GM21381 (cell line): ENCODE data around the gene APOL6.
"Not testable (repeated sequence)": the region's sequence is repeated elsewhere in the genome, so short reads cannot be mapped to it uniquely, and the experiment has no call there.

Experiments used
- ATAC-seq: cut with Tn5 transposase; IDR thresholded peaks from one replicate; pipeline ENCODE4 v1.9.1; 2021; ENCODE audit warnings: mild to moderate bottlenecking, moderate library complexity; ENCODE audit not compliant: unreplicated experiment

The APOL6 gene

DNA sequence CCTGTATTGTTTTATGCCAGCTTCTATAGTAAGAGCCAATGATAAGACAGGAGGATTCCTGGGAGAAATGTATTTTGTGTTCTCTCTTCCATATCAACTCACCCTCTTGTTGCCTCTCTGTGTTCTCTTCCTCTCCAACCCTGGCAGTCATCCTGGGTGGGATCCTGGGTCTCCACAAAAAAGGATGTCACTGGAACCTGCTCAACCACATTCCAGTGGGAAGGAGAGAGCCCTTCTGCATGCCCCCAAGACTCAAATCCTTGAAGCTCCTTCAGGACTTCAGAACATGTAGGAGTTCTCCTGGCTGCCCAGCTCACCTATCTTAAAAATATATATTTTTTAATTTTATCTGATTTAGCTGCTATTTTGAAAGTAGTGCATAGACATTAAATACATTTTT lies 26.1 kb downstream of the APOL6 start:
- ATAC-seq: no peak

GRCh38 chr22:35676065-35676464 lies 27.8 kb downstream of the APOL6 start:
- not testable (repeated sequence) for ATAC-seq

- no peak for ATAC-seq
Observed at GRCh38 chr22:35677460-35678187, 29.4 kb downstream of the APOL6 start.

DNA sequence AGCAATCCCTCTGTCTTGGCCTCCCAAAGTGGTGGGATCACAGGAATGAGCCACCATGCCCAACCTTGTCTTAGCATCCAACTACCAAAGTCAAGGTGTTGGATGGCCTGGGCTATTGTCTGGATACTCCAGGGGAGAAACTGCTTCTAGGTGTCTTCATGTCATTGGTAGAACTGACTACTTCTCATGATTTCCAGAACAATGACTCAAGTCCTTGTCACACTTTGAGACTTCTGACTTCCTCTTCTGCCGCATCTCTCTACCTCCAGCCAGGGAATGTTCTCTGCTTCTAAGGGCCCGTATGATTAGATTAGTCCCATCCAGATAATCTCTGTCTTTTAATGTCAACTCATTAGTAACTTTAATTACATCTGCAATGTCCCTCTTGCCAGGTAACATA lies 30.6 kb downstream of the APOL6 start:
- ATAC-seq: no peak

DNA sequence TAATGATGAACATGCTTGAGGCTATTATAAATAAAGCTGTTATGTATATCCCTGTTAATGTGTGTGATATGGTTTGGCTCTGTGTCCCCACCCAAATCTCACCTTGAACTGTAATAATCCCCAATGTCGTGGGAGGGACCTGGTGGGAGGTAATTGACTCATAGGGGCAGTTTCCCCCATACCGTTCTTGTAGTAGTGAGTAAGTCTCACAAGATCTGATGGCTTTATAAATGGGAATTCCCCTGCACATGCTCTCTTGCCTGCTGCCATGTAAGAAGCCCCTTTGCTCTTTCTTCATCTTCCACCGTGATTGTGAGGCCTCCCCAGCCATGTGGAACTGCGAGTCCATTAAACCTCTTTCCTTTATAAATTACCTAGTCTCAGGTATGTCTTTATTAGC lies 31.2 kb downstream of the APOL6 start:
- ATAC-seq: not testable (repeated sequence)

GRCh38 chr22:35681454-35682052 lies 33.3 kb downstream of the APOL6 start:
- no peak for ATAC-seq

DNA sequence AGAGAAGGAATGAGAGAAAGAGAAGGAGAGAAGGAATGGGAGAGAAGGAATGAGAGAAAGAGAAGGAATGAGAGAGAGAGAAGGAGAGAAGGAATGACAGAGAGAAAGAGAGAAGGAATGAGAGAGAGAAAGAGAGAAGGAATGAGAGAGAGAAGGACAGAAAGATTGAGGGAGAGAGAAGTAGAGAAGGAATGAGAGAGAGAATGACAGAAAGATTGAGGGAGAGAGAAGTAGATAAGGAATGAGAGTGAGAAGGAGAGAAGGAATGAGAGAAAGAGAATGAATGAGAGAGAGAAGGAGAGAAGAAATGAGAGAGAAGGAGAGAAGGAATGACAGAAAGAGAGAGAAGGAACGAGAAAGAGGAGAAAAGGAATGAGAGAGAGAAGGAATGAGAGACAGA lies 35.3 kb downstream of the APOL6 start:
- ATAC-seq: no peak

- ATAC-seq: no peak
Observed at GRCh38 chr22:35684270-35684700, 36.0 kb downstream of the APOL6 start.

GRCh38 chr22:35684732-35685131 lies 36.5 kb downstream of the APOL6 start:
- no peak for ATAC-seq

DNA sequence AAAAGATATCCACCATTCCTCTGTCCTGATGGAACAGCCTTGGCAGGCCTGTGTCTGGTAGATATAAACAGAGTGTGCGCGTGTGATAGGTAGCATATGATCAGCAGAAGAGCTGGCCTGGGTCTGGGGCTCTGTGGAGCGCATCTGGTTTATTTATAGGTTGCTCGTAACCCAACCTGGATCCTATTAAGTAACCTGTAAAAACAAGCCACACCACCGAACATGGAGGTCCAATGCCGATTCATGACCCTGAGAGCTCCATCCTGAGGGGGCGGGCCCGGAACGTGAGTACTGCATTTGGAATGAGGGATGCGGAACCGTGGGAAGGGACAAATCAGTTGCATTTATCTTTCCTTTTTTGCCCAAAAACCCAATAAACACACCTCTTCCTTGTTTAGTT lies 37.5 kb downstream of the APOL6 start:
- no peak for ATAC-seq

- no peak for ATAC-seq
Observed at GRCh38 chr22:35686298-35686697, 38.1 kb downstream of the APOL6 start.

GRCh38 chr22:35687461-35687860 lies 39.2 kb downstream of the APOL6 start:
- no peak for ATAC-seq

DNA sequence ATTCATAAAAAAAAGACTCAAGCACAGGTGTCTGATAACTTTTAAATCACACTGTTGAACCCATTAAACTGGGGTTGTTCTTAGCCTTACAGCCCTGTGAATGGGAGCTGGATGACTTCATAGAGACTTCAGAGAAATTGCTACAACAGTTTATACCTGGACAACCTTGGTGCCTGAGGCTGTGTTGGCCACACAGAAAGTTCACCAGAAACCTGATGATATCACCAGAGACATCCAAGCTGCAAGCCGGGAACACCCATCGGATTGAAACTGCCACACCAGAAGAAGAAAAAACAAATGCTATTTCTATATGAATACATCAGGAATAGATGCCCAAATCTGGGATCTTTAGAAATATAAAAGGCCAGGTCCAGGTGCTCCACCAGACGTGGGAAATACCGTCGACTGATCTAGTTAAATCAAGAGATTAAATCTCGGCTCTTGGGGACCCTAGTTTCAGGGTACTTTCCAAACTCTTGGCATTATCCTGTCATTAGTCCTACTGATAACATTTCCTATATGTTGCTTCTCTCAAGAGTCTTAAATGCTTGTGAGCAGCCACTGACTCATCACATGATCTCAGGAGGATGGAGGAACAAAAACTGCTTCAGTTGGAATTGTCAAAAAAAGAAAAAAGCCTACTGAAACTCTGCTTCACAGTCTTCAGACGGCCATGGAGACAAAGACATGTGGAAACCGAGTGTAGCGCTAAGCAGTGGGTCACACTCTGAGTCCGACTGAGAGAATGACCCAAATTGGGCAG lies 40.8 kb downstream of the APOL6 start:
- ATAC-seq: no peak

GRCh38 chr22:35690001-35690400 lies 41.8 kb downstream of the APOL6 start:
- no peak for ATAC-seq

GRCh38 chr22:35695202-35695601 lies 47.0 kb downstream of the APOL6 start:
- no peak for ATAC-seq

GRCh38 chr22:35697142-35697541 lies 48.9 kb downstream of the APOL6 start:
- ATAC-seq: no peak

DNA sequence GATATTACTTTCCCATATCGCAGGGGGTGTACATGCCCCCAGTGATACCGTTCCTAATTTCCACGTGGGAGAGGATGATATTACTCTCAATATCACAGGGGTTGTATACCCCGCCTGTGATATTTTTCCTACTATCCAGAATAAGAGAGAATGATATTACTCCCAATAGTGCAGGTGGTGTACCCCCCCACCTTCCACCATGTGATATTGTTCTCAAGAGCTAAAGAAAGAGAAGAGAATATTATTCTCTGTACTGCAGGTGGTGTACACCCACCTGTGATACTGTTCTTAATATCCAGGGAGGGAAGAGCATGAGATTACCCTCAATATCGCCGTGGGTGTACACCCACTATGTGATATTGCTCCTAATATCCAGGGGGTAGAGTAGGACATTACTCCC lies 51.6 kb downstream of the APOL6 start:
- ATAC-seq: not testable (repeated sequence)

GRCh38 chr22:35703861-35704584 lies 55.8 kb downstream of the APOL6 start:
- no peak for ATAC-seq

- ATAC-seq: no peak
Observed at GRCh38 chr22:35705141-35705540, 56.9 kb downstream of the APOL6 start.

DNA sequence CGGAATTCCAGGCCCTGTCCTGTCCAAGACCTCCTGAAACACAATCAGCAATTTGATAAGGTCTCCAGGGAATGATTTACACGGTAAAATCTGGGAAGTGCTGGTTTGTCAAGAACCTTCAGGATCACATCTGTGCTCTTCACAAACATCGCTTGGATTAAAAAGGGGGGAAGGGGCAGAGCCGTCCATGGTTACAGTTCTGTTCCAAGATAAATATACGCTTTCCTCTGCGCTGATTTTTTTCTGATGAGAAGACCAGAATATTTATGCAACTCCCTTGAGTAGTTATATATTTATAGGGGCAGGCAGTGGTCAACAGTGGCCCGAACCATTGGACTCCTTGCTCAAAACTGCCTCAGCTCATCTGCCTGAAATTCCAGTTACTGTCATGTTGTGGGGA lies 60.2 kb downstream of the APOL6 start:
- ATAC-seq: no peak

GRCh38 chr22:35708917-35709316 lies 60.7 kb downstream of the APOL6 start:
- ATAC-seq: no peak
